GM13977 (cell line): ENCODE measurements around the gene KRTAP4-4.
"Not testable (repeated sequence)": the region's sequence is repeated elsewhere in the genome, so short reads cannot be mapped to it uniquely, and the experiment has no call there.

ENCODE experiments used
- DNase-seq: peaks from one replicate; pipeline ENCODE4 v3.0.0; 2012; ENCODE audit warnings: low spot score
- in situ Hi-C: fragments of 300-500 bp; cut with MboI; formaldehyde crosslinking; loops from one replicate; pipeline ENCODE4 v1.12.0; 2022; ENCODE audit warnings: low sequenced_read_pairs, low pct_unique_long_range_greater_than_20kb, mixed read lengths, inconsistent platforms; ENCODE audit not compliant: unreplicated experiment
- TF ChIP-seq, protein P1 (sequence below): IDR thresholded peaks from 2 replicates; pipeline ENCODE4 v1.5.1; 2012; ENCODE audit warnings: mild to moderate bottlenecking, control low read depth; ENCODE audit not compliant: insufficient read depth; ENCODE audit errors: extremely low read depth, missing control alignments

The KRTAP4-4 gene

GRCh38 chr17:41140360-41141131 is 20.0 kb downstream of the KRTAP4-4 start, which contains the start of gene KRTAP4-6:
Gene KRTAP4-6 (minus strand): TSS chr17:41140544. CDS start chr17:41140487, 57 bp downstream.
- TF ChIP-seq, protein P1, sequence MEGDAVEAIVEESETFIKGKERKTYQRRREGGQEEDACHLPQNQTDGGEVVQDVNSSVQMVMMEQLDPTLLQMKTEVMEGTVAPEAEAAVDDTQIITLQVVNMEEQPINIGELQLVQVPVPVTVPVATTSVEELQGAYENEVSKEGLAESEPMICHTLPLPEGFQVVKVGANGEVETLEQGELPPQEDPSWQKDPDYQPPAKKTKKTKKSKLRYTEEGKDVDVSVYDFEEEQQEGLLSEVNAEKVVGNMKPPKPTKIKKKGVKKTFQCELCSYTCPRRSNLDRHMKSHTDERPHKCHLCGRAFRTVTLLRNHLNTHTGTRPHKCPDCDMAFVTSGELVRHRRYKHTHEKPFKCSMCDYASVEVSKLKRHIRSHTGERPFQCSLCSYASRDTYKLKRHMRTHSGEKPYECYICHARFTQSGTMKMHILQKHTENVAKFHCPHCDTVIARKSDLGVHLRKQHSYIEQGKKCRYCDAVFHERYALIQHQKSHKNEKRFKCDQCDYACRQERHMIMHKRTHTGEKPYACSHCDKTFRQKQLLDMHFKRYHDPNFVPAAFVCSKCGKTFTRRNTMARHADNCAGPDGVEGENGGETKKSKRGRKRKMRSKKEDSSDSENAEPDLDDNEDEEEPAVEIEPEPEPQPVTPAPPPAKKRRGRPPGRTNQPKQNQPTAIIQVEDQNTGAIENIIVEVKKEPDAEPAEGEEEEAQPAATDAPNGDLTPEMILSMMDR = no peak
- in situ Hi-C loops = no loop called here
- no peak for DNase-seq

DNA sequence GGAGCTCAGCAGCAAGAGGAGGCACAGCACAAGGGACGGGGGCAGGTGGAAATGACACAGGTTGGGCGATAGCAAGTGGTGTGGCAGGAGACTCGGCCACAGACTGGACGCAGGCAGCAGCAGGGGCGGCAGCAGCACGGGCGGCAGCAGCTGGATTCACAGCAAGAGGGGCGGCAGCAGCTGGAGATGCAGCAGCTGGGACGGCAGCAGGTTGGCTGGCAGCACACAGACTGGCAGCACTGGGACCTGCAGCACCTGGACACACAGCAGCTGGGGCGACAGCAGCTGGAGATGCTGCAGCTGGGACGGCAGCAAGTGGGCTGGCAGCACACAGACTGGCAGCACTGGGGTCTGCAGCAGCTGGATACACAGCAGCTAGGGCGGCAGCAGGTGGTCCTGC is 20.7 kb downstream of the KRTAP4-4 start:
- DNase-seq, in situ Hi-C loops: not testable (repeated sequence)

GRCh38 chr17:41133880-41134735 is 26.4 kb downstream of the KRTAP4-4 start:
- no peak for DNase-seq
- in situ Hi-C loops = no loop called here
- TF ChIP-seq, protein P1 = no peak

- in situ Hi-C loops = no loop called here
- TF ChIP-seq, protein P1 = no peak
- peak; percentile 28 for DNase-seq
Observed at GRCh38 chr17:41131979-41132378, 28.6 kb downstream of the KRTAP4-4 start.

DNA sequence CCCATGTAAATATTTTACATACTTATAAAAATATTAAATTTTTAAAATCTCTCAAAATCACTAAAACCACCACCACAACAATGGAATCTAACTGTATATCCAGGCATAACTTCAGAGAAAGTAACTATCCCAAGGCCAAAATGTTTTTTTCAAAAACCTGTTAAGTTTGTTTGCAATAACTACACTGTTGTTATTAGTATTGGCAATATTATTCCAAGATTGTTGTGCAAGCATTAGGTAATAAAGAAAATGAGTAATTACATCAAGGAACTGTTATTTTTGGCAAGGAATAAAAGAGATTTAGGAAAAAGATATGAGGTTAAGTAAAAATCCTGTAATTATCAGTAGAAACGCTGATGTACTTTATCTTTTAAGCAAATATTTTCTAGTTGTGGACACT is 33.2 kb downstream of the KRTAP4-4 start:
- TF ChIP-seq, protein P1 = no peak
- in situ Hi-C loops = no loop called here

DNA sequence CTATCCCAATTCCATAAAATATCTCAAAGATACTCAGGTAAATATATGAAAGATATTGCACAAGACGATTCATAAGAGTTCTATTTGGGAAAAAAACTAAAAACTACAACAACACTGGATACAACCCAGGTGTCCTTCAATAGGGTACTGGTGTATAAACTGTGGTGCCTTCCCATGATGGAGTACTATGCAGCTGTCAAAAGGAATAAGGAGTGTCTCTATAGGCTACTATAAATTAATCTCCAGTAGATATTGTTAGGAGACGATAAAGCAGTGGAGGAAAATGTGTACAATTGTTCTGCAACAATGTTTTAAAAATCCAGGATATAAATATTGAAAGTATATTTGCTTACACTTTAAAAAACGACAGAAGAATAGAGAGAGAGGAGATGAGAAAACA is 34.1 kb downstream of the KRTAP4-4 start:
- in situ Hi-C loops = no loop called here
- TF ChIP-seq, protein P1 = no peak
- DNase-seq = no peak

More for the DNA sequence above, 33.2 kb downstream of the KRTAP4-4 start:
- no peak for DNase-seq

DNA sequence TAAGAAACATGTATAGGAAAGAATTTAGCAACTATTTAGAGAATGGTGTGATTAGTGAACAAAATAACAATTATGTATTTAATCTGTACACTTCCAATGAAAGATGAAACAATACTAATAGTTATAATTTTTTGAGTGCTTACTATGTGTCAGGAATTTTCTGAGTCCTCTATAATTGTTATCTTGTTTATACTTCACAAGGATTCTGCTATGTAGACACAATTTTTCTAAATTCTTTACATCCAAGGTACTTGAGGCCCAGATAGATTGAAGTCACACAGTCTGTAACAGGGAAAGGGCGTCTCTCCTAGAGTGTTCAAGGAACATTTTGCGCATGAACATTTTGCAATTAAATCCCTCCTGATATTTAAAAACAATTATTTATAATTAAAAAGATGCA is 35.5 kb downstream of the KRTAP4-4 start:
- TF ChIP-seq, protein P1 = no peak
- in situ Hi-C loops = no loop called here
- no peak for DNase-seq

DNA sequence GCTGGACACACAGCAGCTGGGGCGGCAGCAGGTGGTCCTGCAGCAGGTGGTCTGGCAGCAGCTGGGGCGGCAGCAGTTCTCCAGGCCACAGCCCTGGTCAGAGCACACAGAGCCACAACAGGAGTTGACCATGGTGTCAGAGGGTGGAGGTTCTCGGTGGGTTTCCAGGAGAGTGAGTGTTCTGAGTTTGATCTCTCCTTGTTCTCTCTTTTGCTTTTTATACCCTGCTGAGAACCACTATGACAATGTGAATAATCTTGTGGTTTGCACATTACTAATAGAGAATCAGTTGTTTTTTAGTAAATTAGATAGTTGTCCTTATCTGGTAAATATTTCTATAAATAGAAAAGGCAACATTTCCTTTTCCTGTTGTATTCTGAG is 36.6 kb downstream of the KRTAP4-4 start, which contains the start of gene KRTAP4-12:
Gene KRTAP4-12 (minus strand): TSS at position 192 of the 381 bp plus-strand sequence. CDS start 60 bp downstream, at position 132.
- DNase-seq, in situ Hi-C loops: not testable (repeated sequence)

DNA sequence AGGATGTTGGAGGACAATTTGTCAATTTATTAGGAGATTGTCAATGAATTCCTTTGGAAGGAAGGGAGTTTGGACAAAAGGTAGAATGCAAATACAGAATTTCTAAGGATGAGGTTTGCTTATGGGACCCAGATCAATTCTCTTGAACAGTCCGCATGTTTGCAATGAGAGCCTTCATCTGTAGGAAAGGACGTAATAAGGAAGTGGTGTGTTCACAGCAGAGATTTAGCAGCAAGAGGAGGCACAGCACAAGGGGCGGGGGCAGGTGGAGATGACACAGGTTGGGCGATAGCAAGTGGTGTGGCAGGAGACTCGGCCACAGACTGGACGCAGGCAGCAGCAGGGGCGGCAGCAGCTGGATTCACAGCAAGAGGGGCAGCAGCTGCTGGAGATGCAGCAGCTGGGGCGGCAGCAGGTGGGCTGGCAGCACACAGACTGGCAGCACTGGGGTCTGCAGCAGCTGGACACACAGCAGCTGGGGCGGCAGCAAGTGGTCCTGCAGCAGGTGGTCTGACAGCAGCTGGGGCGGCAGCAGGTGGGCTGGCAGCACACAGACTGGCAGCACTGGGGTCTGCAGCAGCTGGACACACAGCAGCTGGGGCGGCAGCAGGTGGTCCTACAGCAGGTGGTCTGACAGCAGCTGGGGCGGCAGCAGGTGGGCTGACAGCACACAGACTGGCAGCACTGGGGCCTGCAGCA is 37.1 kb downstream of the KRTAP4-4 start:
- DNase-seq, in situ Hi-C loops: not testable (repeated sequence)
